Suprapubic skin (tissue), 4 donors: ENCODE results near the gene KCNB1. TPM values are rescaled to one million over a fixed set of nuclear protein-coding genes. Genes with fewer than 3 reads are reported as not detected.
A peak's percentile ranks its signal among the peaks of the same experiment; 100 is the strongest.

ENCODE experiments used
- DNase-seq, 2 donors: peaks; one replicate each; pipeline ENCODE4 v3.0.0-alpha.2; 2019; ENCODE audit warnings: low spot score in 2 of 2
- H3K27ac ChIP-seq: fragments of 200-600 bp; sonication (generic); one replicate; pipeline ENCODE4 v1.5.1; 2019
- H3K27me3 ChIP-seq: fragments of 200-600 bp; sonication (generic); one replicate; pipeline ENCODE4 v1.5.1; 2019
- H3K36me3 ChIP-seq: fragments of 200-600 bp; sonication (generic); one replicate; pipeline ENCODE4 v1.5.1; 2019
- H3K4me1 ChIP-seq: fragments of 200-600 bp; sonication (generic); one replicate; pipeline ENCODE4 v1.5.1; 2019
- H3K4me3 ChIP-seq: fragments of 200-600 bp; sonication (generic); one replicate; pipeline ENCODE4 v1.5.1; 2019; ENCODE audit warnings: mild to moderate bottlenecking
- H3K9me3 ChIP-seq: fragments of 200-600 bp; sonication (generic); one replicate; pipeline ENCODE4 v1.5.1; 2019
- EP300 ChIP-seq: sonication (generic); formaldehyde crosslinking; IDR thresholded peaks from one replicate; pipeline ENCODE4 v1.6.1; 2017; ENCODE audit warnings: antibody characterized with exemption
- POLR2A ChIP-seq, 2 donors: fragments of 450-650 bp; IDR thresholded peaks; one replicate each; pipeline ENCODE4 v1.6.1; 2017; ENCODE audit warnings: antibody characterized with exemption in 2 of 2, mild to moderate bottlenecking in 2 of 2, moderate library complexity in 2 of 2
- POLR2AphosphoS5 ChIP-seq, 3 donors: sonication (generic); formaldehyde crosslinking; IDR thresholded peaks; one replicate each; pipeline ENCODE4 v1.6.1; 2017; ENCODE audit warnings: antibody characterized with exemption in 3 of 3
- WGBS: methylation state at CpG from one replicate; pipeline ENCODE4 v1.1.5; 2018; 5-methylcytosine and 5-hydroxymethylcytosine counted together
- total RNA-seq, 4 donors: library from RNA; depleted of rRNA; stranded (reverse); fragments of >200 nt; gene quantifications; one replicate each; pipeline ENCODE4 v1.1.0, GENCODE V29; 2016
- TF ChIP-seq, protein P1 (sequence below), 2 donors: fragments of 200-600 bp in 1 of 2; fragments of 450-650 bp in 1 of 2; sonication (generic) in 1 of 2; IDR thresholded peaks; one replicate each; pipeline ENCODE4 v1.5.1; 2016 to 2019; ENCODE audit warnings: antibody characterized with exemption in 2 of 2, mild to moderate bottlenecking in 1 of 2, moderate library complexity in 1 of 2

Gene KCNB1
- total RNA-seq, 4 donors from 2014 or later, result 0.91 to 4.0 (median 2.3) TPM

DNA sequence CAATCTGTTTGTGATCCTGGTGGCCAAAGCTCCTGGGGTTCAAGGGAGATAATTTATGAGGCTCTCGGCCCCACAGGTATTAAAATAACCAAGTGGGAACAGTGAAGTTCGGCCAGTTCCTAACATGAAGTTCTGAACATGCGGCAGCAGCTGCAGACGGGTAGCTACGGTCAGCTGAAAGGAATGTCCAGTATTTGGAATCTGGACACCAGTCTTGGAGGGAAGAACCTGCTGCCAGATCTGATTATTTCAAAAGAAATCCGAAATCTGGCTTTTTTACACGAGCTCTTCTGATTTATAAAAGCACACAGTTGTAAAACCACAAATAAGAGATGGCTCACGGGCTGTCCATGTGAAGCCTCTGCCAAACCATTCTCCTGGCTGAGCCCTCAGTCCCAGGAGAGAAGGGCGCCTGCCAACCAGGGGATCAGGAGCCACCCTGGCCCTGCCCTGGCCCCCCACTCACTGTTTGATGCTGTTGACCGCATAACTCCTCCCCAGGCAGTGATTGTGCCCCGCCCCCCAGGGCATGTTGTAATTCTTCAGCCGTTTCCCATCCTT lies 28.2 kb upstream of the KCNB1 start:
- WGBS, result 41% methylated on average over 12 of the region's 12 CpGs
- Histone ChIP-seq H3K27ac (no peak overlapping the region), H3K27me3 (peaks cover 32% of the 10 kb centered on the region), H3K36me3 (no peaks in the 10 kb centered on the region), H3K9me3 (no peaks in the 10 kb centered on the region), H3K4me3 (no peak overlapping the region), H3K4me1 (peaks cover 12% of the 10 kb centered on the region)
- peak; percentile 81 to 88 for DNase-seq
- TF ChIP-seq EP300 (no peak), POLR2A (IDR thresholded peaks at IDR 0.05) (no peak), POLR2AphosphoS5 (IDR thresholded peaks at IDR 0.05) (no peak)
- TF ChIP-seq, protein P1, sequence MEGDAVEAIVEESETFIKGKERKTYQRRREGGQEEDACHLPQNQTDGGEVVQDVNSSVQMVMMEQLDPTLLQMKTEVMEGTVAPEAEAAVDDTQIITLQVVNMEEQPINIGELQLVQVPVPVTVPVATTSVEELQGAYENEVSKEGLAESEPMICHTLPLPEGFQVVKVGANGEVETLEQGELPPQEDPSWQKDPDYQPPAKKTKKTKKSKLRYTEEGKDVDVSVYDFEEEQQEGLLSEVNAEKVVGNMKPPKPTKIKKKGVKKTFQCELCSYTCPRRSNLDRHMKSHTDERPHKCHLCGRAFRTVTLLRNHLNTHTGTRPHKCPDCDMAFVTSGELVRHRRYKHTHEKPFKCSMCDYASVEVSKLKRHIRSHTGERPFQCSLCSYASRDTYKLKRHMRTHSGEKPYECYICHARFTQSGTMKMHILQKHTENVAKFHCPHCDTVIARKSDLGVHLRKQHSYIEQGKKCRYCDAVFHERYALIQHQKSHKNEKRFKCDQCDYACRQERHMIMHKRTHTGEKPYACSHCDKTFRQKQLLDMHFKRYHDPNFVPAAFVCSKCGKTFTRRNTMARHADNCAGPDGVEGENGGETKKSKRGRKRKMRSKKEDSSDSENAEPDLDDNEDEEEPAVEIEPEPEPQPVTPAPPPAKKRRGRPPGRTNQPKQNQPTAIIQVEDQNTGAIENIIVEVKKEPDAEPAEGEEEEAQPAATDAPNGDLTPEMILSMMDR (IDR thresholded peaks at IDR 0.05), result no peak

DNA sequence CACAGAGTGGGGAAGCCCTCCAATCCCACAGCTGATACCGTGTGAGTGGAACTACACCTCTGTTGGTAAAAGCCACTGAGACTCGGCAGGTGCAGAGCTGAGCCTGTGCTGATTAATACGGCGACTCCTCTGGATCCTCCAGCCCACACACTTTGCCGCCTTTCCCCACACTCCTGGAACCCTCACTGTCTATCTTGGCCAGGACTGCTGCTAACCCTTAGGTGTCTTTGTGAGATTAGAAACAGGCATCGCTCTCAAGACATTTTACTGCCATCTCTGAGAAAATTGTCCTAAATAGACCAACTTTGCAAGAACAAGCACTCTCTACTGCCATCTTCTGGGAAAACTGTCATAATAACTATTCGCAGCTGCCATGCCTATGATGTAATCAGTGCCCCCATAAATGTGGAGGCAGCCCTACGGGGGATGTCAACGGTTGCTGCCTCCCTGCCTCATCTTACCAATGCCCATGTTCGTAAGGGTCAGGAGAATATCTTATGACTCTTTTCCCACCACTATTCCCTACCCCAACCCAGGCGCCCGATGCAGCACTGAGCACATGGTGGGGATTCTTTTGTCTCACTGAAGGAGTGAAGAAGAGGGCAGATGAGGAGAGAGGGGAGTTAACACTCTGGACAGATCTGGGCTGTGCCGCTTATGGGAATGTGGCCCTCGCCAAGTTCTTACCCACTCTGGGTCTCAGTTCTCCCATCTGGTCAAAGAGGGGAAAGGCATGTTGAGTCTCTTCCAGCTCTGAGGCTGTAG lies 26.1 kb upstream of the KCNB1 start:
- TF ChIP-seq, protein P1 (IDR thresholded peaks at IDR 0.05), result peak in 1 of 2 donors; percentile 25
- TF ChIP-seq EP300, result no peak
- DNase-seq, result no peak

DNA sequence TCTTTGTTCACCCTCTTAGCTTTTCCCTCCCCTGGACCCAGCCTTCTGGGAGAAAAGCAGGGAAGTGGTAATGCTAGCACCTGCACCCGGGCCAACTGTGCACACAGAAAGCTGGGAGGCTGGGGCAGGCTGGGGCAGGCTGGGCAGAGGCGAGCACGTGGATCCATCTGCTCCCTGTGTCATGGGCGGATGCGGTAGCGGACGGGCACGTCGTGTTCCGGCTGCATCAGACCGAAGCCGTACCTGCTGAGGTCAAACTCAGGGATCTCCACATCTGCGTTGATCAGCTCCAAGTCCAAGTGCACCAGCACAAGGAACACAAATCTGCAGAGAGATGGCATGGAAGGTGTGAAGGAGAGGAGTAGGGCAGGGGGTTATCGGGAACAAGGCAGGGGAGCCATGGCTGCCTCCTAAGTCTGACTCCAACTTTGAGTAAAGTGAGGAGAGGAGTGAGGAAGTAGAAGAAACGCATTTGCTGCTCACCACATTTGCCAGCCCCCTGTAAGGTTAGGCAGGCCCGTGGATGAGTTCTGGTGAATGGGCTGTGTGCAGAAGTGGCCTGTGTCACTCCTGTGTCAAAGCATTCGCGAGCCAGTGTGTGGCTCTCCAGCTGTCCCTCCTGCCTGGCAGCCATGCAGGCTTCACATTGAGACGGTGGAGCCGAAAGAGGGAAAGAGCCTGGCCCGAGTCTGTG lies 25.4 kb upstream of the KCNB1 start:
- DNase-seq, result no peak
- no peak for TF ChIP-seq POLR2A (IDR thresholded peaks at IDR 0.05)
- TF ChIP-seq, protein P1 (IDR thresholded peaks at IDR 0.05), result no peak
- Histone ChIP-seq H3K4me1 (peaks cover 12% of the 10 kb centered on the region), H3K27ac (no peak overlapping the region), H3K4me3 (no peak overlapping the region), H3K36me3 (no peaks in the 10 kb centered on the region), H3K9me3 (no peaks in the 10 kb centered on the region), H3K27me3 (peaks cover 20% of the 10 kb centered on the region)
- 53% methylated on average over 21 of the region's 21 CpGs for WGBS

More for the DNA sequence above, 26.1 kb upstream of the KCNB1 start:
- Histone ChIP-seq H3K4me3 (no peak overlapping the region), H3K27me3 (peaks cover 28% of the 10 kb centered on the region), H3K4me1 (peaks cover 12% of the 10 kb centered on the region), H3K27ac (no peak overlapping the region), H3K36me3 (no peaks in the 10 kb centered on the region), H3K9me3 (no peaks in the 10 kb centered on the region)
- WGBS, result 47% methylated on average over 14 of the region's 14 CpGs

DNA sequence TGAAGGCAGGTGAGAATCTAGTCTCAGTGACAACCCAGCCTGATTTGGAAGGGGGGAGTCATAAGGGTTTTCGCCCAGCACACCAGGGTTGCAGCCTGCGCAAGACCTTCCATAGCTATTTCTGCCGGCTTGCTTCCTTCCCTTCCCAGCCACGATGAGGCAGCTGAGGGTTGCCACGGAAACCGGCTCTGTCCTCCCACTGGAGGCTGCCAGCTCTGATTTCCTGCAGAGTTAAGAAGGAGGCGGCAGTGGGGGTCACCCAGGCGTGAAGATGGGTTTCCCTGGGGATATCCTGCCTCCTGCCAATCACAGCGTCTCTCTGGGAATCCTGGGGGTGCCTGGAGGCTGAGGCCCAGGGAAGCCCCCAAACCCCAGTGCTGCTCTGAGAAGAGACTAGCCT lies 23.1 kb upstream of the KCNB1 start:
- peaks cover 7% of the 10 kb centered on the region for H3K4me1 ChIP-seq
- no peaks in the 10 kb centered on the region for H3K9me3 ChIP-seq
- no peak for DNase-seq
- H3K27me3 ChIP-seq, result peaks cover 12% of the 10 kb centered on the region
- H3K36me3 ChIP-seq, result no peaks in the 10 kb centered on the region
- no peak overlapping the region for H3K4me3 ChIP-seq
- WGBS, result 51% methylated on average over 4 of the region's 9 CpGs
- TF ChIP-seq POLR2AphosphoS5 (IDR thresholded peaks at IDR 0.05), result no peak
- TF ChIP-seq, protein P1 (IDR thresholded peaks at IDR 0.05), result no peak
- TF ChIP-seq EP300, result no peak
- TF ChIP-seq POLR2A (IDR thresholded peaks at IDR 0.05), result no peak
- no peak overlapping the region for H3K27ac ChIP-seq

DNA sequence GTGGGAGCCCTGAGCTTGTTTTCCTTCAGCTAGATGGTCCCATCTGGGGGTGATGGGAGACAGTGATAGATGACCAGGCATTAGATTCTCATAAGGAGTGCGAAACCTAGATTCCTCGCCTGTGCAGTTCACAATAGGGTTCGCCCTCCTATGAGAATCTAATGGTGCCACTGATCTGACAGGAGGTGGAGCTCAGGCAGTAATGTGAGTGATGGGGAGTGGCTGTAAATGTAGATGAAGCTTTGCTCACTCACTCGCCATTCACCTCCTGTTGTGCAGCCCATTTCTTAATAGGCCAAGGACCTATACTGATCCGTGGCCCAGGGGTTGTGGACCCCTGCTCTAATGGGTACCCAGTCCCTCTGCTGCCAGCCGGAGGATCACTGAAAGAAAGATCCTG lies 20.7 kb upstream of the KCNB1 start:
- 83% methylated on average over 6 of the region's 6 CpGs for WGBS
- Histone ChIP-seq H3K36me3 (no peaks in the 10 kb centered on the region), H3K4me3 (no peak overlapping the region), H3K27me3 (peaks cover 12% of the 10 kb centered on the region), H3K9me3 (no peaks in the 10 kb centered on the region), H3K27ac (no peak overlapping the region), H3K4me1 (peaks cover 3% of the 10 kb centered on the region)
- DNase-seq, result no peak
- TF ChIP-seq POLR2AphosphoS5 (IDR thresholded peaks at IDR 0.05) (no peak), EP300 (no peak), POLR2A (IDR thresholded peaks at IDR 0.05) (no peak)
- TF ChIP-seq, protein P1 (IDR thresholded peaks at IDR 0.05), result no peak
